Naive thymus-derived CD8-positive, alpha-beta T cell (primary cell): Measurements from ENCODE around the gene CEACAM5. TPM values are rescaled to one million over a fixed set of nuclear protein-coding genes. Genes with fewer than 3 reads are reported as not detected.
A peak's percentile ranks its signal among the peaks of the same experiment; 100 is the strongest.

Source experiments
- ATAC-seq, 2 donors: fragments of 150-1000 bp; cut with Tn5 transposase in 1 of 2; sonication (Bioruptor Pico), chemical (Tn5 transposase) in 1 of 2; 1 replicate in 1 of 2; 2 replicates in 1 of 2; pipeline ENCODE4 v1.10.0; 2021; ENCODE audit warnings: mild to moderate bottlenecking in 2 of 2, moderate library complexity in 2 of 2
- POLR2A ChIA-PET: fragments of 350-600 bp; sonication (Branson Sonifier 250); formaldehyde crosslinking; loops from one replicate; lab custom pipeline; 2021; ENCODE audit warnings: antibody characterized with exemption; lab: Charles Lee
- DNase-seq, 10 donors: peaks; one replicate each; pipeline versions ENCODE4 v3.0.0 to v3.0.0-alpha.2; 2020 to 2022
- H3K27ac Mint-ChIP-seq, 10 donors: one replicate each; pipeline ENCODE4 v1.8.0; 2020 to 2022; ENCODE audit warnings: mild to moderate bottlenecking in 10 of 10, mixed read lengths in 10 of 10, moderate library complexity in 4 of 10, inconsistent platforms in 1 of 10
- H3K27me3 Mint-ChIP-seq, 5 donors: one replicate each; pipeline ENCODE4 v1.8.0; 2021 to 2022; ENCODE audit warnings: mixed read lengths in 5 of 5
- H3K36me3 Mint-ChIP-seq, 3 donors: one replicate each; pipeline ENCODE4 v1.8.0; 2020 to 2022; ENCODE audit warnings: mixed read lengths in 3 of 3, mild to moderate bottlenecking in 2 of 3, inconsistent platforms in 1 of 3
- H3K4me1 Mint-ChIP-seq, 4 donors: one replicate each; pipeline ENCODE4 v1.8.0; 2021 to 2022; ENCODE audit warnings: mixed read lengths in 4 of 4
- H3K4me3 Mint-ChIP-seq, 10 donors: one replicate each; pipeline ENCODE4 v1.8.0; 2020 to 2022; ENCODE audit warnings: mild to moderate bottlenecking in 10 of 10, mixed read lengths in 10 of 10, moderate library complexity in 6 of 10, inconsistent platforms in 1 of 10
- H3K9me3 Mint-ChIP-seq, 9 donors: one replicate each; pipeline ENCODE4 v1.8.0; 2020 to 2022; ENCODE audit warnings: mixed read lengths in 9 of 9, mild to moderate bottlenecking in 3 of 9, inconsistent platforms in 1 of 9, moderate library complexity in 1 of 9
- polyA plus RNA-seq, 3 donors: library from polyadenylated mRNA; unstranded; fragments of 300-500 nt; fragmentation: Illumina TruSeq; gene quantifications; one replicate each; pipeline ENCODE4 v1.2.3, GENCODE V29; 2021
- total RNA-seq, 8 experiments: library from RNA in 2 of 8; stranded (reverse) in 2 of 8; gene quantifications; one replicate each; pipeline ENCODE4 v1.2.3 and lab custom pipeline; 2021 to 2026

CEACAM5 gene
- total RNA-seq (not detected), polyA plus RNA-seq (not detected), total RNA-seq (lab: John Stamatoyannopoulos, UW) (0 reads per million in 6 experiments)

DNA sequence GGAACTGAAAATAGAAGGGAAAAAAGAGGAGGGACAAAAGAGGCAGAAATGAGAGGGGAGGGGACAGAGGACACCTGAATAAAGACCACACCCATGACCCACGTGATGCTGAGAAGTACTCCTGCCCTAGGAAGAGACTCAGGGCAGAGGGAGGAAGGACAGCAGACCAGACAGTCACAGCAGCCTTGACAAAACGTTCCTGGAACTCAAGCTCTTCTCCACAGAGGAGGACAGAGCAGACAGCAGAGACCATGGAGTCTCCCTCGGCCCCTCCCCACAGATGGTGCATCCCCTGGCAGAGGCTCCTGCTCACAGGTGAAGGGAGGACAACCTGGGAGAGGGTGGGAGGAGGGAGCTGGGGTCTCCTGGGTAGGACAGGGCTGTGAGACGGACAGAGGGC is at the start of gene CEACAM5:
CEACAM5 (plus strand) TSS at position 146 of the 400 bp plus-strand sequence; CDS start at position 252, 106 bp downstream.
- POLR2A ChIA-PET, result interaction anchor here (0.6 kb wide), 1 partner anchor 352 kb away, joined by 3 read pairs; no protein-coding TSS in a partner anchor
- Mint-ChIP-seq H3K4me1 (peaks cover 2 to 14% (median 8%) of the 10 kb centered on the region in 4 donors), H3K27ac (peak within 1 kb of the TSS in 1 of 10 donors; percentile 68), H3K4me3 (no peak within 1 kb of the TSS), H3K36me3 (peaks cover 0 to 3% (median 0%) of the 10 kb centered on the region in 3 donors), H3K9me3 (no peaks in the 10 kb centered on the region), H3K27me3 (peaks cover 25 to 80% (median 42%) of the 10 kb centered on the region in 5 donors)
- DNase-seq, result no peak
- no peak for ATAC-seq

DNA sequence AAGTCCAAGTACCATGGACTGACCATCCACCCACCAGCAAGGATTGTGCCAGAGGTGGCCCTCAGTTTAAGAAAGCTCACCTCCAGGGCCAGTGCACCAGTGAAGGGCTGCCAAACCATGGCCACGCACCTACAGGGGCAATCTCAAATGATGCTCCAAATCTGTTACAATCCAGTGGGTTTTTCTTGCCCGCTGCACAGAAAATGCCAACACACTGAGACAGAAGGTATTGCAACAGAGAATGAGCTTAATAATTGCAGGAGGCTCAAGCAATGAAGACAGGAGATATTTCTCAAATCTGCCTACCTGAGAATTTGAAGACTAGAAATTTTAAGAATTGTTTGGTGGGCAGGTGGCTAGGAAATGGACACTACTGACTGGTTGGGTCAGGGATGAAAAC is 42.4 kb upstream of the CEACAM5 start:
- peaks cover 9 to 71% (median 36%) of the 10 kb centered on the region in 9 donors for H3K9me3 Mint-ChIP-seq
- H3K27me3 Mint-ChIP-seq, result peaks cover 28 to 57% (median 44%) of the 10 kb centered on the region in 5 donors
- H3K27ac Mint-ChIP-seq, result no peak overlapping the region

DNA sequence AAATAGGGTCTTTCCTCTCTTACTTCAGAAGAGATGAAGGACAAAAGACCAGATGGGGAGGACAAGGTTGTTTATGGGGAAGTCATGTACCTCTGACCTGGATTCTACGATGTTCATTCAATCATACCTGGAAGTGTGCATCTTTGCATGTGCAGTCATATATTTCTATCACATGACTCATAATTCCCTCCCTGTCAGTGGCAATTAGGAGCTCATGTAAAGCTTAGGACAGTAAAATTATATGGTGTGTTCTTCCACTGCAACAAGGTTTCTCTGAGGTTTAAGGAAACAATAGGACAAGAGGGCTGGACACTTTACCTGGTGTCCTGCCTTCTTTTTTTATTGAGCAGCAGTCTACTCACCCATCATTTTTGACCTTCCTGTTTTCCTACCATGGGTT is 40.1 kb upstream of the CEACAM5 start:
- peaks cover 0 to 37% (median 2%) of the 10 kb centered on the region in 3 donors for H3K36me3 Mint-ChIP-seq
- no peak overlapping the region for H3K4me3 Mint-ChIP-seq
- peaks cover 32 to 63% (median 50%) of the 10 kb centered on the region in 5 donors for H3K27me3 Mint-ChIP-seq
- H3K9me3 Mint-ChIP-seq, result peaks cover 5 to 50% (median 33%) of the 10 kb centered on the region in 9 donors
- no peak for ATAC-seq
- no peaks in the 10 kb centered on the region for H3K4me1 Mint-ChIP-seq
- H3K27ac Mint-ChIP-seq, result no peak overlapping the region
- POLR2A ChIA-PET, result no interaction called here
- DNase-seq, result no peak

More for the DNA sequence above, 42.4 kb upstream of the CEACAM5 start:
- no peak for DNase-seq
- peaks cover 0 to 37% (median 2%) of the 10 kb centered on the region in 3 donors for H3K36me3 Mint-ChIP-seq
- no peak overlapping the region for H3K4me3 Mint-ChIP-seq
- POLR2A ChIA-PET, result no interaction called here
- no peaks in the 10 kb centered on the region for H3K4me1 Mint-ChIP-seq
- ATAC-seq, result no peak

- Mint-ChIP-seq H3K4me3 (no peak overlapping the region), H3K27me3 (peaks cover 36 to 78% (median 57%) of the 10 kb centered on the region in 5 donors), H3K36me3 (peaks cover 0 to 17% (median 0%) of the 10 kb centered on the region in 3 donors), H3K9me3 (peaks cover 0 to 26% (median 16%) of the 10 kb centered on the region in 9 donors), H3K4me1 (no peaks in the 10 kb centered on the region), H3K27ac (no peak overlapping the region)
- no peak for ATAC-seq
- POLR2A ChIA-PET, result no interaction called here
- no peak for DNase-seq
Observed at GRCh38 chr19:41670755-41671154, 37.7 kb upstream of the CEACAM5 start.

DNA sequence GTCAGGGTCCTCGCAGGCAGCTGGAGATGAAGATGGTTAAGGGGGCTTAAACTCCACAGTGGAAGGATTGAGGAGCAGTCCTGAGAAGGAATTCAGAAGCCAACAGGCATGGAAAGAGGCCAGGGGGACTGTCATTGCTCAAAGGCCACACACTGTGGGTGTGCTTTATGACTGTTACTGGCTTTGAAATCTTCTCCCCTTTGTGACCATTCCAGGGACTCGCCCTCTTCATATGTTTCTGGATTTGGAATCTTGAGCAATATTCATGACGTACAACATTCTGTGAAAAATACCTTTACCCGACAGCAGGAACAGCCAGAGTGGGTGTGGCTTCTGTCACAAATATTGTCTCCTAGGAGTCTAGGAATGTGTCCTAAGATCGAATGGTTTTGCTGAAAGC is 36.9 kb upstream of the CEACAM5 start:
- Mint-ChIP-seq H3K36me3 (peaks cover 0 to 12% (median 0%) of the 10 kb centered on the region in 3 donors), H3K27ac (no peak overlapping the region), H3K27me3 (peaks cover 36 to 83% (median 57%) of the 10 kb centered on the region in 5 donors), H3K9me3 (peaks cover 0 to 20% (median 10%) of the 10 kb centered on the region in 9 donors), H3K4me1 (no peaks in the 10 kb centered on the region), H3K4me3 (no peak overlapping the region)
- ATAC-seq (no peak), DNase-seq (no peak)
- POLR2A ChIA-PET, result no interaction called here

DNA sequence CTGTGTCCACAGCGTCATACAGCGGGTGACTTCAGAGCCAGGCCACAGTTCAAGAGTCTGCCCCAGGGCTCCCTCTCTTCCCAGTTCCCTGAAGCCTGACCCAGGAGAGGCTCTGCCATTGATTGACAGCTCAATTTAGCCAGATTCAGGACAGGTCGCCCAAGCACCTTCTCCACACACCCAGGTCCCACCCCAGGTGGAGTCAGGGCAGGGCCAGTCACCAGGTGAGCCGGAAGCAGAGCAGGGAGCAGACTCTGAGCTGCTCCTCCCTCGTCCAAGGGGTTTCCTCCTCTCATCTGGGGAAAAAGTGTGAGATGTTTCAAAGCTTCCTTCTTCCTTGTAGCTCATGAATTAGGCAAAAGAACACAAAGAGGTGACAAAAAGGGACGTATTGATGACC is 26.0 kb upstream of the CEACAM5 start:
- H3K27ac Mint-ChIP-seq, result peak overlapping the region in 1 of 10 donors; percentile 63
- POLR2A ChIA-PET, result no interaction called here
- no peaks in the 10 kb centered on the region for H3K36me3 Mint-ChIP-seq
- no peak overlapping the region for H3K4me3 Mint-ChIP-seq
- H3K9me3 Mint-ChIP-seq, result no peaks in the 10 kb centered on the region
- DNase-seq, result no peak
- H3K4me1 Mint-ChIP-seq, result no peaks in the 10 kb centered on the region
- H3K27me3 Mint-ChIP-seq, result peaks cover 25 to 62% (median 39%) of the 10 kb centered on the region in 5 donors
- ATAC-seq, result no peak

DNA sequence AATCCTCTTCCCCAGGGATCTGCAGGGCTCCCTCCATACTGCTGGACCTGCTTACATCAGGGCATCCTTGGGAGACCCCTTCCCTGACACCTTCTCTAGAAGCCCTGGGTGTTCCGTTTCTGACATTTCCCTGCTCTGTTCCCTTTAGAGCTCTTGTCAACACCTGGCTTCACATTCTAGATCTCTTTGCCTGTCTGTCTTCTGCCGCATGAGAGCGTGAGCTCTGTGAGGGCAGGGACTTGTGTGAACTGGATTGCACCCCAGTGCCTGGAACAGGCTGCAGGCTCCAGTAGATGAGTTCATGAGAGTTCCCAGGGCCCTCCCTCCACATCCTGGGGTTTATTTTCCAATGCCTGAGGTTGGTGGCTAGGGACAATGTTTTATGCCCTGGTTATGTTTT is 21.0 kb upstream of the CEACAM5 start:
- POLR2A ChIA-PET, result no interaction called here
- H3K9me3 Mint-ChIP-seq, result peaks cover 0 to 14% (median 2%) of the 10 kb centered on the region in 9 donors
- peaks cover 0 to 6% (median under 1%) of the 10 kb centered on the region in 4 donors for H3K4me1 Mint-ChIP-seq
- DNase-seq (no peak), ATAC-seq (no peak)
- peaks cover 23 to 68% (median 33%) of the 10 kb centered on the region in 5 donors for H3K27me3 Mint-ChIP-seq
- no peak overlapping the region for H3K4me3 Mint-ChIP-seq
- H3K27ac Mint-ChIP-seq, result no peak overlapping the region
- peaks cover 0 to 2% (median 0%) of the 10 kb centered on the region in 3 donors for H3K36me3 Mint-ChIP-seq

- no peak for ATAC-seq
- Mint-ChIP-seq H3K4me3 (no peak within 1 kb of the TSS), H3K27ac (peak within 1 kb of the TSS in 1 of 10 donors; percentile 15)
Observed at GRCh38 chr19:41688098-41688497, 20.3 kb upstream of the CEACAM5 start, which contains the start of gene CEACAM7. TSS of gene CEACAM7 (minus strand) at chr19:41688270. CDS start at chr19:41688165, 105 bp downstream.

DNA sequence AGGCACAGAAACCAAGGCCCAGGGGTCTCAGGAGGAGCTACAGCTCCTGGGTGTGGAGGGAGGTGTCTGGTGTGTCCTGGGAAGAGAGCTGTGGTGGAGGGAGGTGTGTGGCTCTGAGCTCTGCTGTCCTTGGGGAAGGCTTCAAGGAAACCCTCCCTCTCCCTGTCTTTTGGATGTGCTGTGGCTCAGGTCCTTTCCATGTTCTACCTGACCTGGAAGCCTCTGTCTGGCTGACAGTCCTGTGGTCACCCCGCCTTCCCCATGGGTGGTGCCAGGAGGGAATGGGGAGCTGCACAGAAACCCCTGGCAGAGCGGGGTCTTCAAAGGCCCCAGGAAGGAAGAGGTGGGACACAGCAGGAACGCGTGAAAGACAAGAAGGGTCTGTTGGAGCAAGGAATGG is 19.7 kb upstream of the CEACAM5 start:
- Mint-ChIP-seq H3K27ac (peak overlapping the region in 1 of 10 donors; percentile 15), H3K9me3 (peaks cover 0 to 24% (median 12%) of the 10 kb centered on the region in 9 donors), H3K4me3 (no peak overlapping the region), H3K27me3 (peaks cover 24 to 58% (median 27%) of the 10 kb centered on the region in 5 donors), H3K36me3 (peaks cover 2 to 13% (median 7%) of the 10 kb centered on the region in 3 donors), H3K4me1 (peaks cover 0 to 6% (median under 1%) of the 10 kb centered on the region in 4 donors)
- no peak for ATAC-seq
- POLR2A ChIA-PET, result interaction anchor here (0.6 kb wide), 1 partner anchor 1853 kb away, joined by 3 read pairs; no protein-coding TSS in a partner anchor
- no peak for DNase-seq

More at GRCh38 chr19:41688098-41688497, 20.3 kb upstream of the CEACAM5 start, which contains the start of gene CEACAM7:
- POLR2A ChIA-PET, result interaction anchor here (0.6 kb wide), 1 partner anchor 1853 kb away, joined by 3 read pairs; no protein-coding TSS in a partner anchor
- Mint-ChIP-seq H3K36me3 (peaks cover 2 to 8% (median 4%) of the 10 kb centered on the region in 3 donors), H3K4me1 (peaks cover 0 to 6% (median under 1%) of the 10 kb centered on the region in 4 donors), H3K27me3 (peaks cover 25 to 61% (median 26%) of the 10 kb centered on the region in 5 donors), H3K9me3 (peaks cover 0 to 20% (median 9%) of the 10 kb centered on the region in 9 donors)
- no peak for DNase-seq

DNA sequence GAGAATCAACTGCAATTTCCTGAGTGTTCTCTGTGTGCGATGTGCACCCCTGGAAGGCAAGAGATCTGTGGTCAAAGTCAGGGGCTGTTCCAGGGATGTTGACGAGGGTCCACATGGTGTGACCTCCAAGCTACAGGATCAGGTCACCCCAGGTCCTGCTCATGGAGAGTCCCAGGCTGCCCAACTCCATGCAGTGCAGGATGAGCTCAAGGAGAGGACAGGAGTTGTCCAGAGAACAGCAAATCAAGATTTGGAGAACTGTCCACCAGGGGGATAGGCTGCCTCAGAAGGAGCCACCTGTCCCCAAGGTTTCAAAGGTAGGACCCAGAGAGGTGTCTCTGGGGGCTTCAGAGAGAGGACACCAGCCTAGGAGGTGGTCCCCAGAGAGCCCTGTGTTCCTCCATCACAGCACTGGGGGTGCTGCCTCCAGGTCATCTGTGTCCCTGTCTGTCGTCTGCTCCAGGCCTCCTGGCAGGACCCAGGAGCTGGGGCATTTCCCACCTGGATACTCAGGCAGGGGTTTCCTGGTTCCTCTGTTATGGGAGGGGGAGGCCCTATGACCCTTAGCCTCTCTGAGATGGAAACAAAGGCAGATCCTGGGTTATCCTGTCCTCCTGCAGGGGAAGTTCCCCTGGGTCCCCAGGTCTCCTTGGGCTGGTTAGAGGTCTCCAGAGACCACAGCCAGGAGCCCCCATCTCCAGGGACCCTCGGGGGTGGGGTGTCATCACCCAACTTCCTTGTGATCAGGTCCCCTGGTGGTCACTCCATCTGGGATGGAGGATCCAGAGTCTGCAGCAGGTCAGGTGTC is 18.2 kb upstream of the CEACAM5 start:
- no peak overlapping the region for H3K4me3 Mint-ChIP-seq
- peaks cover 17 to 58% (median 22%) of the 10 kb centered on the region in 5 donors for H3K27me3 Mint-ChIP-seq
- DNase-seq, result no peak
- peaks cover 0 to 24% (median 12%) of the 10 kb centered on the region in 9 donors for H3K9me3 Mint-ChIP-seq
- H3K27ac Mint-ChIP-seq, result peak overlapping the region in 1 of 10 donors; percentile 34
- peaks cover 2 to 13% (median 7%) of the 10 kb centered on the region in 3 donors for H3K36me3 Mint-ChIP-seq
- H3K4me1 Mint-ChIP-seq, result peaks cover 0 to 6% (median under 1%) of the 10 kb centered on the region in 4 donors
- POLR2A ChIA-PET, result no interaction called here
- no peak for ATAC-seq

DNA sequence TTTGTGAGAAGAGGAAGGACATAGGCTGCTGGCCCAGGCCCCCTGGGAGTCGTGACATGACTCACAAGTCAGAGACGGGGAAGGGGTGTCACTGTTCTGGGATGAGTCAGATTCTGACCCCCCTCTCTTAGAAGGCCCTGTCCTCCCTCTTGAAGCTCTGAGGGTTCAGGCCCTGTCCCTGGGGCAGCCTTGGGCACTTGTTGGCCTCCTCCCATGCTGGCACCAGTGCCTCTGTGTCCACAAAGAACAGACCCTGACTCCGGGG is 17.7 kb upstream of the CEACAM5 start:
- ATAC-seq, result no peak
- POLR2A ChIA-PET, result interaction anchor here (1.2 kb wide), 1 partner anchor 49 kb away, joined by 3 read pairs; no protein-coding TSS in a partner anchor
- Mint-ChIP-seq H3K9me3 (peaks cover 0 to 24% (median 12%) of the 10 kb centered on the region in 9 donors), H3K4me1 (peaks cover 0 to 6% (median under 1%) of the 10 kb centered on the region in 4 donors), H3K36me3 (peaks cover 2 to 13% (median 7%) of the 10 kb centered on the region in 3 donors), H3K27me3 (peaks cover 17 to 63% (median 25%) of the 10 kb centered on the region in 5 donors), H3K4me3 (no peak overlapping the region), H3K27ac (no peak overlapping the region)
- no peak for DNase-seq

GRCh38 chr19:41691268-41691970 is 17.0 kb upstream of the CEACAM5 start:
- peak overlapping the region in 1 of 10 donors; percentile 61 for H3K4me3 Mint-ChIP-seq
- DNase-seq, result peak in 3 of 10 donors; percentile 9 to 14 (median 13)
- no peak for ATAC-seq

More at GRCh38 chr19:41691268-41691970, 17.0 kb upstream of the CEACAM5 start:
- H3K9me3 Mint-ChIP-seq, result peaks cover 0 to 24% (median 12%) of the 10 kb centered on the region in 9 donors
- peaks cover 19 to 65% (median 27%) of the 10 kb centered on the region in 5 donors for H3K27me3 Mint-ChIP-seq
- peaks cover 2 to 13% (median 7%) of the 10 kb centered on the region in 3 donors for H3K36me3 Mint-ChIP-seq
- POLR2A ChIA-PET, result interaction anchor here (1.2 kb wide), 1 partner anchor 50 kb away, joined by 3 read pairs; no protein-coding TSS in a partner anchor
- peak overlapping the region in 1 of 10 donors; percentile 92 for H3K27ac Mint-ChIP-seq
- H3K4me1 Mint-ChIP-seq, result peaks cover 0 to 8% (median under 1%) of the 10 kb centered on the region in 4 donors
